Measurements from ENCODE around the gene CNOT6. TPM values are rescaled to one million over a fixed set of nuclear protein-coding genes. Genes with fewer than 3 reads are reported as not detected.

The CNOT6 gene
- total RNA-seq, 4 donors from 2014 or later = 14.6 to 20.0 (median 19.3) TPM

- 88% methylated on average over 10 of the region's 10 CpGs; no CpG with 5 or more reads in 1 of the 2 donors for WGBS, 2 donors (ENCODE audit: low coverage in 1 of 2)
- H3K36me3 ChIP-seq = no peaks in the 10 kb centered on the region
- DNase-seq = no peak
- H3K9me3 ChIP-seq = no peaks in the 10 kb centered on the region
- H3K4me1 ChIP-seq = peaks cover 0 to 8% (median 3%) of the 10 kb centered on the region in 4 donors
- TF ChIP-seq EP300 (IDR thresholded peaks at IDR 0.05; ENCODE audit: low read depth) (no peak), POLR2AphosphoS5 (IDR thresholded peaks at IDR 0.05) (no peak), CTCF (IDR thresholded peaks at IDR 0.05) (no peak), POLR2A (IDR thresholded peaks at IDR 0.05) (no peak)
- no peak overlapping the region for H3K4me3 ChIP-seq
- no peak overlapping the region for H3K27ac ChIP-seq
- H3K27me3 ChIP-seq = no peaks in the 10 kb centered on the region
- in situ Hi-C loops (cut with MboI; ENCODE audit: low pct_ligation_motif_present in 1 of 4, low pct_unique_long_range_greater_than_20kb in 1 of 4, low sequenced_read_pairs in 3 of 4) = no loop called here
- intact Hi-C loops (cut with DNase I; ENCODE audit: low total_unique reads) = no loop called here
These were observed 33.3 kb upstream of the CNOT6 start for GRCh38 chr5:180460834-180461233.

- no peak for DNase-seq
- Histone ChIP-seq H3K27me3 (no peaks in the 10 kb centered on the region), H3K4me3 (no peak overlapping the region), H3K27ac (no peak overlapping the region), H3K4me1 (peaks cover 0 to 8% (median 3%) of the 10 kb centered on the region in 4 donors), H3K36me3 (no peaks in the 10 kb centered on the region), H3K9me3 (no peaks in the 10 kb centered on the region)
- TF ChIP-seq POLR2A (IDR thresholded peaks at IDR 0.05) = no peak
- in situ Hi-C loops (cut with MboI; ENCODE audit: low pct_ligation_motif_present in 1 of 4, low pct_unique_long_range_greater_than_20kb in 1 of 4, low sequenced_read_pairs in 3 of 4) = no loop called here
- intact Hi-C loops (cut with DNase I; ENCODE audit: low total_unique reads) = no loop called here
- 65% methylated on average over 9 of the region's 9 CpGs; no CpG with 5 or more reads in 1 of the 2 donors for WGBS, 2 donors (ENCODE audit: low coverage in 1 of 2)
These were observed 32.9 kb upstream of the CNOT6 start for GRCh38 chr5:180461303-180461702.

- H3K4me1 ChIP-seq = peaks cover 0 to 22% (median 6%) of the 10 kb centered on the region in 4 donors
- H3K36me3 ChIP-seq = no peaks in the 10 kb centered on the region
- H3K27me3 ChIP-seq = no peaks in the 10 kb centered on the region
- no peak overlapping the region for H3K4me3 ChIP-seq
- WGBS, 2 donors (ENCODE audit: low coverage in 1 of 2) = 63 to 67% methylated on average over 3 to 8 of the region's 8 CpGs
- DNase-seq = no peak
- TF ChIP-seq POLR2AphosphoS5 (IDR thresholded peaks at IDR 0.05) (no peak), POLR2A (IDR thresholded peaks at IDR 0.05) (no peak), CTCF (IDR thresholded peaks at IDR 0.05) (no peak), EP300 (IDR thresholded peaks at IDR 0.05; ENCODE audit: low read depth) (no peak)
- H3K27ac ChIP-seq = no peak overlapping the region
- intact Hi-C loops (cut with DNase I; ENCODE audit: low total_unique reads) (no loop called here), in situ Hi-C loops (cut with MboI; ENCODE audit: low pct_ligation_motif_present in 1 of 4, low pct_unique_long_range_greater_than_20kb in 1 of 4, low sequenced_read_pairs in 3 of 4) (no loop called here)
- no peaks in the 10 kb centered on the region for H3K9me3 ChIP-seq
These were observed 30.8 kb upstream of the CNOT6 start for GRCh38 chr5:180463216-180463900.

- Histone ChIP-seq H3K4me1 (peaks cover 0 to 22% (median 6%) of the 10 kb centered on the region in 4 donors), H3K27ac (no peak overlapping the region), H3K9me3 (no peaks in the 10 kb centered on the region), H3K36me3 (no peaks in the 10 kb centered on the region), H3K4me3 (no peak overlapping the region), H3K27me3 (no peaks in the 10 kb centered on the region)
- TF ChIP-seq EP300 (IDR thresholded peaks at IDR 0.05; ENCODE audit: low read depth) (no peak), CTCF (IDR thresholded peaks at IDR 0.05) (no peak), POLR2A (IDR thresholded peaks at IDR 0.05) (no peak), POLR2AphosphoS5 (IDR thresholded peaks at IDR 0.05) (no peak)
- intact Hi-C loops (cut with DNase I; ENCODE audit: low total_unique reads) = no loop called here
- DNase-seq = no peak
- in situ Hi-C loops (cut with MboI; ENCODE audit: low pct_ligation_motif_present in 1 of 4, low pct_unique_long_range_greater_than_20kb in 1 of 4, low sequenced_read_pairs in 3 of 4) = no loop called here
- 56% methylated on average over 12 of the region's 13 CpGs; no CpG with 5 or more reads in 1 of the 2 donors for WGBS, 2 donors (ENCODE audit: low coverage in 1 of 2)
These were observed 30.1 kb upstream of the CNOT6 start for GRCh38 chr5:180463916-180464602.

Measured in transverse colon (tissue), 4 donors.